Sigmoid colon (tissue), 7 donors: ENCODE measurements around the gene PCDHGB6. TPM values are rescaled to one million over a fixed set of nuclear protein-coding genes. Genes with fewer than 3 reads are reported as not detected.
A peak's percentile ranks its signal among the peaks of the same experiment; 100 is the strongest.
"Not testable (repeated sequence)": the region's sequence is repeated elsewhere in the genome, so short reads cannot be mapped to it uniquely, and the experiment has no call there.

Source experiments
- DNase-seq: peaks from one replicate; pipeline ENCODE4 v3.0.0-alpha.2; 2019
- H3K27ac ChIP-seq, 4 donors: fragments of 200-600 bp; sonication (generic); one replicate each; pipeline ENCODE4 v1.5.1; 2016 to 2019; ENCODE audit warnings: mild to moderate bottlenecking in 1 of 4
- H3K27me3 ChIP-seq, 3 donors: fragments of 200-600 bp; sonication (generic); one replicate each; pipeline ENCODE4 v1.5.1; 2019; ENCODE audit warnings: mild to moderate bottlenecking in 1 of 3
- H3K36me3 ChIP-seq, 4 donors: fragments of 200-600 bp; sonication (generic); one replicate each; pipeline ENCODE4 v1.5.1; 2016 to 2019
- H3K4me1 ChIP-seq, 4 donors: fragments of 200-600 bp; sonication (generic); one replicate each; pipeline ENCODE4 v1.5.1; 2017 to 2019
- H3K4me3 ChIP-seq, 4 donors: fragments of 200-600 bp; sonication (generic); one replicate each; pipeline ENCODE4 v1.5.1; 2017 to 2019; ENCODE audit warnings: mild to moderate bottlenecking in 2 of 4, moderate library complexity in 1 of 4
- H3K9me3 ChIP-seq, 4 donors: fragments of 200-600 bp in 3 of 4; sonication (generic) in 3 of 4; one replicate each; pipeline versions ENCODE4 v1.5.1 to v1.6.1; 2013 to 2019
- EP300 ChIP-seq, 4 donors: sonication (generic); formaldehyde crosslinking; IDR thresholded peaks; one replicate each; pipeline ENCODE4 v1.6.1; 2017; ENCODE audit warnings: antibody characterized with exemption in 4 of 4
- POLR2A ChIP-seq, 2 donors: fragments of 450-650 bp; IDR thresholded peaks; one replicate each; pipeline ENCODE4 v1.6.1; 2016; ENCODE audit warnings: antibody characterized with exemption in 2 of 2, mild to moderate bottlenecking in 2 of 2, moderate library complexity in 2 of 2
- POLR2AphosphoS5 ChIP-seq, 4 donors: sonication (generic); formaldehyde crosslinking; IDR thresholded peaks; one replicate each; pipeline ENCODE4 v1.6.1; 2017; ENCODE audit warnings: antibody characterized with exemption in 4 of 4
- WGBS, 2 donors: extraction: QIAGEN DNeasy Blood & Tissue Kit; methylation state at CpG; one replicate each; pipeline ENCODE4 v1.1.7; 2013; 5-methylcytosine and 5-hydroxymethylcytosine counted together
- intact Hi-C: fragments of 100-400 bp; cut with DNase I; formaldehyde crosslinking; loops from one replicate; pipeline ENCODE4 v1.15.1; 2023
- polyA plus RNA-seq, 3 donors: library from polyadenylated mRNA; stranded (reverse); fragments of 200-250 nt; gene quantifications; one replicate each; pipeline ENCODE4 v1.2.3, GENCODE V29; 2013
- total RNA-seq, 4 donors: library from RNA; depleted of rRNA; stranded (reverse); fragments of >200 nt; gene quantifications; one replicate each; pipeline ENCODE4 v1.1.0, GENCODE V29; 2016
- TF ChIP-seq, protein P1 (sequence below), 4 experiments: fragments of 450-650 bp in 3 of 4; fragments of 200-600 bp in 1 of 4; IDR thresholded peaks; one replicate each; pipeline ENCODE4 v1.5.1; 2016 to 2019; ENCODE audit warnings: antibody characterized with exemption in 4 of 4, mild to moderate bottlenecking in 3 of 4, moderate library complexity in 2 of 4
- donor health status: healthy with polysubstance abuse.
- donor health status: Bipolar disorder and iron deficiency.
- donor health status: healthy.

PCDHGB6 gene
- total and polyA plus RNA-seq, 7 donors = 1.2 to 15.0 (median 11.5) TPM; not detected in 2

DNA sequence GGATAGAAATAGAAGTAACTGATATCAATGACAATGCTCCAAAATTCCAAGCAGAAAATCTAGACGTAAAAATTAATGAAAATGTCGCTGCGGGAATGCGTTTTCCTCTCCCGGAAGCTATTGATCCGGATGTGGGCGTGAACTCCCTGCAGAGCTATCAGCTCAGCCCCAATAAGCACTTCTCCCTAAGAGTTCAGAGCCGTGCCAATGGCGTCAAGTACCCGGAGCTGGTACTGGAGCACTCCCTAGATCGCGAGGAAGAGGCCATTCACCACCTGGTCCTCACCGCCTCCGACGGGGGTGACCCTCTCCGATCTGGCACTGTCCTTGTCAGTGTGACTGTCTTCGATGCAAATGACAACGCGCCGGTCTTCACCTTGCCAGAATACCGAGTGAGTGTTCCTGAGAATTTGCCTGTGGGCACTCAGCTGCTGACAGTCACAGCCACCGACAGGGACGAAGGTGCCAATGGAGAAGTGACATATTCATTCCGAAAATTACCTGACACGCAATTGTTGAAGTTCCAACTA lies 5.8 kb downstream of the PCDHGB6 start:
- Histone ChIP-seq H3K4me3 (peak overlapping the region in 3 of 4 donors; percentile 8 to 23 (median 19)), H3K27me3 (no peaks in the 10 kb centered on the region), H3K9me3 (peaks cover 42 to 88% (median 72%) of the 10 kb centered on the region in 4 donors), H3K4me1 (peaks cover 0 to 4% (median 0%) of the 10 kb centered on the region in 4 donors), H3K27ac (no peak overlapping the region), H3K36me3 (peaks cover 0 to 11% (median 0%) of the 10 kb centered on the region in 4 donors)
- TF ChIP-seq POLR2A (IDR thresholded peaks at IDR 0.05) (no peak), EP300 (IDR thresholded peaks at IDR 0.05) (no peak), POLR2AphosphoS5 (IDR thresholded peaks at IDR 0.05) (no peak)
- TF ChIP-seq, protein P1, sequence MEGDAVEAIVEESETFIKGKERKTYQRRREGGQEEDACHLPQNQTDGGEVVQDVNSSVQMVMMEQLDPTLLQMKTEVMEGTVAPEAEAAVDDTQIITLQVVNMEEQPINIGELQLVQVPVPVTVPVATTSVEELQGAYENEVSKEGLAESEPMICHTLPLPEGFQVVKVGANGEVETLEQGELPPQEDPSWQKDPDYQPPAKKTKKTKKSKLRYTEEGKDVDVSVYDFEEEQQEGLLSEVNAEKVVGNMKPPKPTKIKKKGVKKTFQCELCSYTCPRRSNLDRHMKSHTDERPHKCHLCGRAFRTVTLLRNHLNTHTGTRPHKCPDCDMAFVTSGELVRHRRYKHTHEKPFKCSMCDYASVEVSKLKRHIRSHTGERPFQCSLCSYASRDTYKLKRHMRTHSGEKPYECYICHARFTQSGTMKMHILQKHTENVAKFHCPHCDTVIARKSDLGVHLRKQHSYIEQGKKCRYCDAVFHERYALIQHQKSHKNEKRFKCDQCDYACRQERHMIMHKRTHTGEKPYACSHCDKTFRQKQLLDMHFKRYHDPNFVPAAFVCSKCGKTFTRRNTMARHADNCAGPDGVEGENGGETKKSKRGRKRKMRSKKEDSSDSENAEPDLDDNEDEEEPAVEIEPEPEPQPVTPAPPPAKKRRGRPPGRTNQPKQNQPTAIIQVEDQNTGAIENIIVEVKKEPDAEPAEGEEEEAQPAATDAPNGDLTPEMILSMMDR (IDR thresholded peaks at IDR 0.05) = no peak
- 16 to 38% methylated on average over 25 of the region's 25 CpGs for WGBS, 2 donors
- DNase-seq = peak; percentile 48
- intact Hi-C loops = no loop called here

DNA sequence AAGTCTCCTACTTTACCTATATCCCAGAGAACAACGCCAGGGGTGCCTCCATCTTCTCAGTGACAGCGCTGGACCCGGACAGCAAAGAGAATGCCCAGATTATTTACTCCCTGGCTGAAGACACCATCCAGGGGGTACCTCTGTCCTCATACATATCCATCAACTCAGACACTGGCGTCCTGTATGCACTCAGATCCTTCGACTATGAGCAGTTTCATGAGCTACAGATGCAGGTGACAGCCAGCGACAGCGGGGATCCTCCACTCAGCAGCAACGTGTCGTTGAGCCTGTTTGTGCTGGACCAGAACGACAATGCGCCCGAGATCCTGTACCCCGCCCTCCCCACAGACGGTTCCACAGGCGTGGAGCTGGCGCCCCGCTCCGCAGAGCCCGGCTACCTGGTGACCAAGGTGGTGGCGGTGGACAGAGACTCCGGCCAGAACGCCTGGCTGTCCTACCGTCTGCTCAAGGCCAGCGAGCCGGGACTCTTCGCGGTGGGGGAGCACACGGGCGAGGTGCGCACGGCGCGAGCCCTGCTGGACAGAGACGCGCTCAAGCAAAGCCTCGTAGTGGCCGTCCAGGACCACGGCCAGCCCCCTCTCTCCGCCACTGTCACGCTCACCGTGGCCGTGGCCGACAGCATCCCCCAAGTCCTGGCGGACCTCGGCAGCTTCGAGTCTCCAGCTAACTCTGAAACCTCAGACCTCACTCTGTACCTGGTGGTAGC lies 6.9 kb downstream of the PCDHGB6 start:
- intact Hi-C loops = loop anchor here (5.0 kb wide), 2 partner anchors 63 to 143 kb away; partner anchors contain the start of gene PCDHGC3

DNA sequence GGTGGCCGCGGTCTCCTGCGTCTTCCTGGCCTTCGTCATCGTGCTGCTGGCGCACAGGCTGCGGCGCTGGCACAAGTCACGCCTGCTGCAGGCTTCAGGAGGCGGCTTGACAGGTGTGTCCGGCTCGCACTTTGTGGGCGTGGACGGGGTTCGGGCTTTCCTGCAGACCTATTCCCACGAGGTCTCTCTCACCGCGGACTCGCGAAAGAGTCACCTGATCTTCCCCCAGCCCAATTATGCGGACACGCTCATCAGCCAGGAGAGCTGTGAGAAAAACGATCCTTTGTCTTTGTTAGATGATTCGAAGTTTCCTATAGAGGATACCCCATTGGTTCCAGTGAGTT lies 7.4 kb downstream of the PCDHGB6 start:
- not testable (repeated sequence) for DNase-seq, H3K4me3 ChIP-seq

More for the DNA sequence above, 6.9 kb downstream of the PCDHGB6 start:
- H3K4me3 ChIP-seq, H3K27me3 ChIP-seq, DNase-seq, H3K27ac ChIP-seq, H3K4me1 ChIP-seq: not testable (repeated sequence)
- Histone ChIP-seq H3K9me3 (peaks cover 42 to 88% (median 71%) of the 10 kb centered on the region in 4 donors), H3K36me3 (peaks cover 0 to 11% (median 0%) of the 10 kb centered on the region in 4 donors)
- 36 to 66% methylated on average over 46 of the region's 46 CpGs for WGBS, 2 donors

DNA sequence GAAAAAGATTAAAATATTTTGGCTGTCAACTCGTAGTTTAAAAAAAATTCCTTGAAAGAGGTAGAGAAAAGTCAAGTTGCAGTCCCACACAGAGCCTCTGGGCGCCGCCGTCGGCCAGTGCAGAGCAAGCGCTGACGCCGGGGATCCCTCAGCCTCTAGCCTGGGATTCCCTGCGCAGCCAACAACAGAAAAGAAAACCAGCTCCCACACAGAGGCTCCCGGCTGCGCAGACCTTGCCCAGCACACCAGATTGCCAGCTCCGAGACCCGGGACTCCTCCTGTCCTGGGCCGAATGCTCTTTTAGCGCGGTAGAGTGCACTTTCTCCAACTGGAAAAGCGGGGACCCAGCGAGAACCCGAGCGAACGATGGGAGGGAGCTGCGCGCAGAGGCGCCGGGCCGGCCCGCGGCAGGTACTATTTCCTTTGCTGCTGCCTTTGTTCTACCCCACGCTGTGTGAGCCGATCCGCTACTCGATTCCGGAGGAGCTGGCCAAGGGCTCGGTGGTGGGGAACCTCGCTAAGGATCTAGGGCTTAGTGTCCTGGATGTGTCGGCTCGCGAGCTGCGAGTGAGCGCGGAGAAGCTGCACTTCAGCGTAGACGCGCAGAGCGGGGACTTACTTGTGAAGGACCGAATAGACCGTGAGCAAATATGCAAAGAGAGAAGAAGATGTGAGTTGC lies 9.8 kb downstream of the PCDHGB6 start, which contains the start of gene PCDHGB7:
PCDHGB7 (plus strand) TSS at position 184 of the 679 bp plus-strand sequence; CDS start at position 367, 183 bp downstream.
- Histone ChIP-seq H3K4me3 (peak within 1 kb of the TSS; percentile 27 to 44 (median 39)), H3K9me3 (peaks cover 59 to 92% (median 81%) of the 10 kb centered on the region in 4 donors), H3K27ac (peak within 1 kb of the TSS; percentile 45 to 61 (median 55))
- TF ChIP-seq, protein P1 (IDR thresholded peaks at IDR 0.05) = peak; percentile 43 to 51 (median 46)
- intact Hi-C loops = loop anchor here (5.0 kb wide), 2 partner anchors 60 to 140 kb away; partner anchors contain the start of gene PCDHGC3
- not testable (repeated sequence) for H3K36me3 ChIP-seq, H3K27me3 ChIP-seq, H3K4me1 ChIP-seq
- WGBS, 2 donors = 8 to 47% methylated on average over 47 of the region's 47 CpGs
- peak; percentile 86 for DNase-seq

More for the DNA sequence above, 7.4 kb downstream of the PCDHGB6 start:
- intact Hi-C loops = loop anchor here (5.0 kb wide), 2 partner anchors 62 to 142 kb away; partner anchors contain the start of gene PCDHGC3
- Histone ChIP-seq H3K9me3 (peaks cover 42 to 88% (median 71%) of the 10 kb centered on the region in 4 donors), H3K36me3 (peaks cover 0 to 11% (median 0%) of the 10 kb centered on the region in 4 donors)
- not testable (repeated sequence) for H3K27me3 ChIP-seq, H3K4me1 ChIP-seq, H3K27ac ChIP-seq
- 28 to 64% methylated on average over 24 of the region's 24 CpGs for WGBS, 2 donors

DNA sequence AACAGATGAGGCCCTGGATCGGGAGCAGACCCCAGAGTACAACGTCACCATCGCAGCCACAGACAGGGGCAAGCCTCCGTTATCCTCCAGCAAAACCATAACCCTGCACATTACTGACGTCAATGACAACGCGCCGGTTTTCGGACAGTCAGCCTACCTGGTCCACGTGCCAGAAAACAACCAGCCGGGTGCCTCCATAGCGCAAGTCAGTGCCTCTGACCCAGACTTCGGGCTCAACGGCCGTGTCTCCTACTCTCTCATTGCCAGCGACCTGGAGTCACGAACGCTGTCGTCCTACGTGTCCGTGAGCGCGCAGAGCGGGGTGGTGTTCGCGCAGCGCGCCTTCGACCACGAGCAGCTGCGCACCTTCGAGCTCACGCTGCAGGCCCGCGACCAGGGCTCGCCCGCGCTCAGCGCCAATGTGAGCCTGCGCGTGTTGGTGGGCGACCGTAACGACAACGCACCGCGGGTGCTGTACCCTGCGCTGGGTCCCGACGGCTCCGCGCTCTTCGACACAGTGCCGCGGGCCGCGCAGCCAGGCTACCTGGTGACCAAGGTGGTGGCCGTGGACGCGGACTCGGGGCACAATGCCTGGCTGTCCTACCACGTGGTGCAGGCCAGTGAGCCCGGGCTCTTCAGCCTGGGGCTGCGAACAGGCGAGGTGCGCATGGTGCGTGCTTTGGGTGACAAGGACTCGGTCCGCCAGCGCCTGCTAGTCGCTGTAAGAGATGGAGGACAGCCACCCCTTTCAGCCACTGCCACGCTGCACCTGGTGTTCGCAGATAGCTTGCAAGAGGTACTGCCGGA lies 11.5 kb downstream of the PCDHGB6 start:
- no peak overlapping the region for H3K27ac ChIP-seq
- intact Hi-C loops = loop anchor here (5.0 kb wide), 2 partner anchors 58 to 138 kb away; partner anchors contain the start of gene PCDHGC3
- no peaks in the 10 kb centered on the region for H3K27me3 ChIP-seq
- no peak for TF ChIP-seq POLR2AphosphoS5 (IDR thresholded peaks at IDR 0.05)
- peaks cover 0 to 4% (median 2%) of the 10 kb centered on the region in 4 donors for H3K4me1 ChIP-seq
- no peak for DNase-seq
- 37 to 71% methylated on average over 74 of the region's 74 CpGs for WGBS, 2 donors
- peaks cover 58 to 90% (median 81%) of the 10 kb centered on the region in 4 donors for H3K9me3 ChIP-seq
- no peak overlapping the region for H3K4me3 ChIP-seq
- H3K36me3 ChIP-seq = no peaks in the 10 kb centered on the region
